Heart right ventricle (tissue), 16 donors: ENCODE measurements around the gene TRAPPC5. TPM values are rescaled to one million over a fixed set of nuclear protein-coding genes. Genes with fewer than 3 reads are reported as not detected.
A peak's percentile ranks its signal among the peaks of the same experiment; 100 is the strongest.

Experiments used
- ATAC-seq, 8 donors: fragments of 200-7000 bp; cut with Tn5 transposase; one replicate each; pipeline ENCODE4 v1.9.1; 2020; ENCODE audit warnings: mild to moderate bottlenecking in 8 of 8, moderate library complexity in 8 of 8, moderate number of reproducible peaks in 1 of 8
- DNase-seq, 2 donors: peaks; one replicate each; pipeline ENCODE4 v3.0.0-alpha.2; 2020
- H3K27ac ChIP-seq, 10 donors: fragments of 200-600 bp; sonication (generic) in 2 of 10; one replicate each; pipeline versions ENCODE4 v1.5.0 to v1.8.0; 2020 to 2022; ENCODE audit warnings: mild to moderate bottlenecking in 3 of 10
- H3K27me3 ChIP-seq, 7 donors: fragments of 200-600 bp; one replicate each; pipeline ENCODE4 v1.8.0; 2021 to 2022; ENCODE audit warnings: mild to moderate bottlenecking in 2 of 7
- H3K36me3 ChIP-seq, 9 donors: fragments of 200-600 bp; sonication (generic) in 1 of 9; one replicate each; pipeline versions ENCODE4 v1.5.0 to v1.8.0; 2020 to 2022; ENCODE audit warnings: mild to moderate bottlenecking in 2 of 9
- H3K4me1 ChIP-seq, 9 donors: fragments of 200-600 bp; sonication (generic) in 1 of 9; one replicate each; pipeline versions ENCODE4 v1.5.0 to v1.8.0; 2020 to 2022; ENCODE audit warnings: mild to moderate bottlenecking in 4 of 9
- H3K4me3 ChIP-seq, 10 donors: fragments of 200-600 bp; sonication (generic) in 2 of 10; one replicate each; pipeline versions ENCODE4 v1.5.0 to v1.8.0; 2020 to 2022; ENCODE audit warnings: mild to moderate bottlenecking in 7 of 10, moderate library complexity in 2 of 10
- H3K9me3 ChIP-seq, 11 donors: fragments of 200-600 bp in 10 of 11; sonication (generic) in 2 of 11; one replicate each; pipeline versions ENCODE4 v1.5.0 to v1.8.0; 2013 to 2022; ENCODE audit warnings: mild to moderate bottlenecking in 2 of 11, control low read depth in 1 of 11, moderate library complexity in 1 of 11
- CTCF ChIP-seq, 9 donors: fragments of 200-600 bp; sonication (generic) in 2 of 9; IDR thresholded peaks; one replicate each; pipeline versions ENCODE4 v1.5.0 to v1.8.0; 2021 to 2022; ENCODE audit warnings: antibody characterized with exemption in 9 of 9, mild to moderate bottlenecking in 5 of 9, moderate library complexity in 1 of 9
- WGBS, 2 donors: extraction: QIAGEN DNeasy Blood & Tissue Kit; methylation state at CpG; one replicate each; pipeline ENCODE4 v1.1.7; 2013; ENCODE audit warnings: inconsistent platforms in 1 of 2; 5-methylcytosine and 5-hydroxymethylcytosine counted together
- intact Hi-C, 10 donors: fragments of 100-400 bp; cut with DNase I; formaldehyde crosslinking; loops; one replicate each; pipeline versions ENCODE4 v1.11.1 to v1.14.2; 2022
- polyA plus RNA-seq, 2 donors: library from polyadenylated mRNA; stranded (reverse); fragments of 200-250 nt; gene quantifications; one replicate each; pipeline ENCODE4 v1.2.3, GENCODE V29; 2013
- total RNA-seq, 10 donors: library from RNA; stranded (reverse); fragmentation: NEBNext Ultra II Directional in 3 of 10; extraction: Animal tissue kit (Norgen Biotek cat#: 25700) in 3 of 10; gene quantifications; one replicate each; pipeline versions ENCODE4 v1.2.1 to v1.2.4, GENCODE V29; 2021 to 2023
- donor health status: Arrhythmogenic right ventricular cardiomyopathy.
- donor health status: ischemic (EF 13 %, LVEDD 7.1; RV severe dilation, severe dysfunction).
- donor health status: healthy with polysubstance abuse.
- donor health status: DM: no; HTN: yes; CAD: no.
- donor health status: DM: no; HTN: no; CAD: no.
- donor health status: ischemic (EF 25% LVEDD 6.9; RV normal size, moderate dysfunction).
- donor health status: ischemic (EF 25% LVEDD 5.7; RV mildly dilated, moderate dysfunction).
- donor health status: healthy.
- donor health status: DM: yes; HTN: yes; CAD: no.
- donor health status: Ischemic cardiomyopathy.
- donor health status: ischemic (EF 35%, LVEDD 5.7; RV mildly dilated, moderate dysfunction).
- donor health status: nonischemic (EF 11% LVEDD 7.7; RV severe dilation, severe dysfunction).
- donor health status: DM: yes; HTN: yes; CAD: no.
- donor health status: PGD.
- donor health status: ischemic (EF 29% LVEDD 5.4; RV normal size, mild dysfunction).
- donor health status: nonischemic (EF 23%, LVEDD 6.1; RV moderate dilation, normal function).

Gene TRAPPC5
- total and polyA plus RNA-seq, 12 donors: 75.3 to 388 (median 93.3) TPM

- Histone ChIP-seq H3K27me3 (peaks cover 0 to 31% (median 11%) of the 10 kb centered on the region in 7 donors), H3K27ac (no peak overlapping the region)
- ATAC-seq: no peak
Measured at GRCh38 chr19:7644550-7644877, 36.1 kb upstream of the TRAPPC5 start.

GRCh38 chr19:7645163-7645562 is 35.5 kb upstream of the TRAPPC5 start:
- Histone ChIP-seq H3K27me3 (peaks cover 0 to 34% (median 11%) of the 10 kb centered on the region in 7 donors), H3K4me1 (peaks cover 0 to 8% (median 0%) of the 10 kb centered on the region in 9 donors), H3K9me3 (no peaks in the 10 kb centered on the region), H3K36me3 (peaks cover 0 to 30% (median 0%) of the 10 kb centered on the region in 9 donors), H3K27ac (peak overlapping the region in 1 of 10 donors; percentile 66), H3K4me3 (no peak overlapping the region)
- no peak for TF ChIP-seq CTCF (IDR thresholded peaks at IDR 0.05)
- intact Hi-C loops: no loop called here
- WGBS, 2 donors: 88 to 92% methylated on average over 14 of the region's 14 CpGs
- ATAC-seq (peak in 1 of 8 donors; percentile 22), DNase-seq (no peak)

More at GRCh38 chr19:7644550-7644877, 36.1 kb upstream of the TRAPPC5 start:
- H3K4me1 ChIP-seq: peaks cover 0 to 8% (median 0%) of the 10 kb centered on the region in 9 donors
- no peak overlapping the region for H3K4me3 ChIP-seq
- 90 to 96% methylated on average over 20 of the region's 20 CpGs for WGBS, 2 donors
- H3K9me3 ChIP-seq: no peaks in the 10 kb centered on the region
- DNase-seq: no peak
- TF ChIP-seq CTCF (IDR thresholded peaks at IDR 0.05): no peak
- H3K36me3 ChIP-seq: peaks cover 0 to 33% (median 0%) of the 10 kb centered on the region in 9 donors
- intact Hi-C loops: no loop called here

- H3K27ac ChIP-seq: peak overlapping the region in 1 of 10 donors; percentile 66
- TF ChIP-seq CTCF (IDR thresholded peaks at IDR 0.05): no peak
- no peak for DNase-seq
Measured at GRCh38 chr19:7645656-7646425, 34.8 kb upstream of the TRAPPC5 start.

GRCh38 chr19:7646426-7646700 is 34.3 kb upstream of the TRAPPC5 start:
- peaks cover 0 to 8% (median 0%) of the 10 kb centered on the region in 9 donors for H3K4me1 ChIP-seq
- TF ChIP-seq CTCF (IDR thresholded peaks at IDR 0.05): no peak
- ATAC-seq: no peak
- peaks cover 0 to 45% (median 11%) of the 10 kb centered on the region in 7 donors for H3K27me3 ChIP-seq
- 74 to 79% methylated on average over 7 to 8 of the region's 8 CpGs for WGBS, 2 donors
- H3K9me3 ChIP-seq: no peaks in the 10 kb centered on the region
- peak overlapping the region in 1 of 10 donors; percentile 66 for H3K27ac ChIP-seq
- no peak for DNase-seq
- peaks cover 0 to 29% (median 0%) of the 10 kb centered on the region in 9 donors for H3K36me3 ChIP-seq
- peak overlapping the region in 1 of 10 donors; percentile 3 for H3K4me3 ChIP-seq
- intact Hi-C loops: no loop called here

More at GRCh38 chr19:7645656-7646425, 34.8 kb upstream of the TRAPPC5 start:
- intact Hi-C loops: no loop called here
- Histone ChIP-seq H3K9me3 (no peaks in the 10 kb centered on the region), H3K27me3 (peaks cover 0 to 39% (median 11%) of the 10 kb centered on the region in 7 donors), H3K4me1 (peaks cover 0 to 8% (median 0%) of the 10 kb centered on the region in 9 donors), H3K4me3 (peak overlapping the region in 1 of 10 donors; percentile 3), H3K36me3 (peaks cover 0 to 30% (median 0%) of the 10 kb centered on the region in 9 donors)
- no peak for ATAC-seq
- 46 to 55% methylated on average over 20 of the region's 20 CpGs for WGBS, 2 donors
